Loucy (cell line): ENCODE data around the gene SLC9A1.

Source experiments
- H2AFZ ChIP-seq: fragments of 200-600 bp; sonication (generic); 2 replicates; pipeline ENCODE4 v1.6.0; 2016; ENCODE audit warnings: antibody characterized with exemption, mild to moderate bottlenecking, low read length, moderate library complexity
- H3F3A ChIP-seq: fragments of 200-600 bp; 2 replicates; pipeline ENCODE4 v1.6.0; 2016; ENCODE audit warnings: antibody characterized with exemption, low read depth, mild to moderate bottlenecking
- H3K27me3 ChIP-seq: fragments of 200-600 bp; sonication (generic); 2 replicates; pipeline ENCODE4 v1.6.1; 2014; ENCODE audit warnings: low read length, mild to moderate bottlenecking; ENCODE audit not compliant: insufficient read depth, poor library complexity, severe bottlenecking
- H3K36me3 ChIP-seq: fragments of 200-600 bp; sonication (generic); 2 replicates; pipeline ENCODE4 v1.6.1; 2016; ENCODE audit warnings: low read length; ENCODE audit not compliant: insufficient read depth
- H3K4me1 ChIP-seq: fragments of 200-600 bp; sonication (generic); 2 replicates; pipeline ENCODE4 v1.5.1; 2014; ENCODE audit warnings: low read length, mild to moderate bottlenecking; ENCODE audit not compliant: insufficient read depth, poor library complexity, severe bottlenecking
- H3K4me2 ChIP-seq: fragments of 200-600 bp; sonication (generic); 2 replicates; pipeline ENCODE4 v1.6.0; 2014; ENCODE audit warnings: antibody characterized with exemption, low read length, low read depth, mild to moderate bottlenecking; ENCODE audit not compliant: poor library complexity, severe bottlenecking
- H3K4me3 ChIP-seq: fragments of 200-600 bp; sonication (generic); 2 replicates; pipeline ENCODE4 v1.5.1; 2014; ENCODE audit warnings: low read length, mild to moderate bottlenecking, mixed read lengths; ENCODE audit not compliant: poor library complexity, severe bottlenecking
- H3K79me2 ChIP-seq: fragments of 200-600 bp; sonication (generic); 2 replicates; pipeline ENCODE4 v1.6.1; 2014; ENCODE audit warnings: low read length; ENCODE audit not compliant: insufficient read depth
- H3K9ac ChIP-seq: fragments of 200-600 bp; sonication (generic); 2 replicates; pipeline ENCODE4 v1.6.0; 2014; ENCODE audit warnings: mild to moderate bottlenecking, low read depth, low read length, moderate library complexity; ENCODE audit not compliant: poor library complexity, severe bottlenecking
- H3K9me2 ChIP-seq: fragments of 200-600 bp; sonication (generic); replicated peaks from 2 replicates; pipeline ENCODE4 v1.6.1; 2016; ENCODE audit warnings: low read depth, low read length, mixed read lengths
- H3K9me3 ChIP-seq: fragments of 200-600 bp; sonication (generic); 2 replicates; pipeline ENCODE4 v1.6.1; 2014; ENCODE audit warnings: mild to moderate bottlenecking, antibody characterized with exemption, low read length, low read depth; ENCODE audit not compliant: insufficient read depth
- H4K20me1 ChIP-seq: fragments of 200-600 bp; sonication (generic); 2 replicates; pipeline ENCODE4 v1.6.0; 2014; ENCODE audit warnings: antibody characterized with exemption, low read length, mild to moderate bottlenecking; ENCODE audit not compliant: insufficient read depth, poor library complexity, severe bottlenecking
- CTCF ChIP-seq: fragments of 200-600 bp; sonication (generic); conservative IDR thresholded peaks from 2 replicates; pipeline ENCODE4 v1.5.1; 2014; ENCODE audit warnings: mild to moderate bottlenecking, antibody characterized with exemption, low read length
- EZH2phosphoT487 ChIP-seq: fragments of 200-600 bp; IDR thresholded peaks from 2 replicates; pipeline ENCODE4 v1.6.1; 2018; ENCODE audit warnings: antibody characterized with exemption, mild to moderate bottlenecking, moderate library complexity, borderline replicate concordance

Gene SLC9A1

GRCh38 chr1:27152829-27153548 is 1.9 kb downstream of the SLC9A1 start:
- H3K36me3 ChIP-seq: no peaks in the 10 kb centered on the region
- H3F3A ChIP-seq: no peaks in the 10 kb centered on the region
- H3K9me2 ChIP-seq: no peaks in the 10 kb centered on the region
- H3K4me3 ChIP-seq: peak overlapping the region; percentile 99
- peaks cover 66% of the 10 kb centered on the region for H3K79me2 ChIP-seq
- no peak overlapping the region for H2AFZ ChIP-seq
- H3K4me1 ChIP-seq: peaks cover 68% of the 10 kb centered on the region
- H4K20me1 ChIP-seq: peaks cover 29% of the 10 kb centered on the region
- TF ChIP-seq EZH2phosphoT487 (no peak), CTCF (no peak)
- no peaks in the 10 kb centered on the region for H3K27me3 ChIP-seq
- peak overlapping the region; percentile 99 for H3K4me2 ChIP-seq
- H3K9me3 ChIP-seq: no peaks in the 10 kb centered on the region
- peak overlapping the region; percentile 93 for H3K9ac ChIP-seq

- peak overlapping the region; percentile 99 for H3K4me2 ChIP-seq
Observed at GRCh38 chr1:27152004-27152828, 2.7 kb downstream of the SLC9A1 start.

GRCh38 chr1:27150641-27151040 is 4.3 kb downstream of the SLC9A1 start:
- H3K9me2 ChIP-seq: no peaks in the 10 kb centered on the region
- H3K4me2 ChIP-seq: peak overlapping the region; percentile 99
- H4K20me1 ChIP-seq: peaks cover 29% of the 10 kb centered on the region
- H3K4me1 ChIP-seq: peaks cover 74% of the 10 kb centered on the region
- no peaks in the 10 kb centered on the region for H3K36me3 ChIP-seq
- no peaks in the 10 kb centered on the region for H3K27me3 ChIP-seq
- H3K9ac ChIP-seq: peak overlapping the region; percentile 58
- peaks cover 84% of the 10 kb centered on the region for H3K79me2 ChIP-seq
- H3K9me3 ChIP-seq: no peaks in the 10 kb centered on the region
- TF ChIP-seq EZH2phosphoT487 (no peak), CTCF (no peak)
- no peaks in the 10 kb centered on the region for H3F3A ChIP-seq
- no peak overlapping the region for H2AFZ ChIP-seq
- H3K4me3 ChIP-seq: peak overlapping the region; percentile 55

More at GRCh38 chr1:27152004-27152828, 2.7 kb downstream of the SLC9A1 start:
- H3K4me3 ChIP-seq: peak overlapping the region; percentile 99
- peaks cover 29% of the 10 kb centered on the region for H4K20me1 ChIP-seq
- no peaks in the 10 kb centered on the region for H3K9me2 ChIP-seq
- peaks cover 69% of the 10 kb centered on the region for H3K4me1 ChIP-seq
- no peaks in the 10 kb centered on the region for H3K36me3 ChIP-seq
- TF ChIP-seq EZH2phosphoT487 (no peak), CTCF (no peak)
- H3K9ac ChIP-seq: peak overlapping the region; percentile 93
- H3F3A ChIP-seq: no peaks in the 10 kb centered on the region
- peaks cover 73% of the 10 kb centered on the region for H3K79me2 ChIP-seq
- no peak overlapping the region for H2AFZ ChIP-seq
- no peaks in the 10 kb centered on the region for H3K9me3 ChIP-seq
- no peaks in the 10 kb centered on the region for H3K27me3 ChIP-seq
